SW 1271 (cell line): ENCODE measurements around the gene ARNT2.
A peak's percentile ranks its signal among the peaks of the same experiment; 100 is the strongest.

Experiments
- DNase-seq, 2 experiments: peaks; one replicate each; lab custom pipeline; 2025; lab: John Stamatoyannopoulos, UW

ARNT2 gene

DNA sequence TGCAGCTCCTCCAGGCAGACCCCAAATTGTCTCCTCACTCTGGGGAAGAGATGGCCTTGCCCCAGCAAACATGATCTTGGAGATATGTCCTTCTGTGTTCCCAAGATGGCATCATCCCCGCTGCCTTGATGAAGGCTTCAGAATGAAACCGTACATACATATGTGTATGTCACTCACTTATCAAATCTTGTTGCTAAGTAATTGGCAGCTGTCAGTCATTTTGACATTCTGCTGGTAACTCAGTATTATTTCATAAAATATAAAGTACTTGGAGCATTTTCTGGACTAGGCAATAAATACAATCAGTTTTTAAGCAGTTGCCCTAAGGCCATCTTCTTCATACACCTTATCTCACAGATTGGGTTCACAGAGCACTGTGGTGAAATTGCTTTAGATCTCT is 62.4 kb downstream of the ARNT2 start:
- DNase-seq = no peak

DNA sequence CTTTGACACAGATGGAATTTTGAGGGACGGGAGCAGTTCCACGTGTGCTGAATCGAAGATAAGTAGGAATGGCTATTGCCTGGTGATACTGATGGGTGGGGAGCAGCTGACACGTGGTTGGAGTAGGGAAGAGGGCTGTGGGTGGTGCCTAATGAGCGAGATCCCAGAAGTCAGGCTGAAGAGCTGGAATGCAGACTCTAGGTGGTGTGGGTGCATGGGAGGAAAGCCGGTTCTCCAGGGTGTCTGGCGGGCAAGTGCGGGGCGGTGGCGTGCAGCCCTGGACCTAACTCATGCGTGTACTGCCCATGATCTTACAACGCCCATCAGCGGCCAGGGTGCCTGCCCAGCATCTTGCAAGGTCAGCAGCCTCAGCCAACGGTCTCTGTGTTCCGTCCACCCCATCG is 63.1 kb downstream of the ARNT2 start:
- DNase-seq = no peak

DNA sequence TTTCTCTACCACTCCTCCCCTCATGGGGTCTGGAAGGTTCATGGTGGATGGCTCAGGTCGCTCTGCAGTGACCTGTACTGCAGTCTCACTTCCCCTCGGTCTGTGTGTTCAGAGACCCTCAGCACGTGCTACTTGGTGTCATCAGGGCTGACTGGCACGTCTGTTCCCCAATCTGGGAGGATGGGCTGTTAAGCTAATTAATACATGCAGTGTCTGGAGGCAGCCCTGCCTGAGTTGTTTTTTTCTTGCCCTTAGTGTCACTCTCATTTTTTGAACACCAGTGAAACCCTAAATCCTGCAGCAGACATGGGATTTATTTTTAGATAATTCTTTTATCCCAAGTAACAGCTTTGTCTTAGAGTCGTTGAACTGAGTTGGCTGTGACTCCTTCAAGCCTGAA is 64.6 kb downstream of the ARNT2 start:
- no peak for DNase-seq

DNA sequence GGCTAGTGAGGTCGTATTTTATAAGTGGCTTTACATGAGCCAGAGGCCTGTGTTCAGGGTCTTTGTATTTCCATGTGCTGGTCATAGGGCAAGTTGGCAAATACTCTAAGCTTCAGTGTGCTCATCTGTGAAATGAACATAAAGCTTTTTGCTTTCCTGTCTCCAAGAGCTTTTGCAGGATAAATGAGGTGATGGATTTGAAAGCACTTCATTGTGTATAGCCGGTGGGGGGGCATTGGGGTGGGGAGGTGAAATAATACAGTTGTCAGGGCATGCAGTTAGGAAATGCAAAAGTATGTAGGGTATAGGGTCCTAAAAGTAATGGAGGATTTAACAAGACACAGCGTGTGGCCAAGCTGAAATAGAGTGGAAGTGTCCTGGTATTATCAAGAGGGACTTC is 67.7 kb downstream of the ARNT2 start:
- DNase-seq = no peak

DNA sequence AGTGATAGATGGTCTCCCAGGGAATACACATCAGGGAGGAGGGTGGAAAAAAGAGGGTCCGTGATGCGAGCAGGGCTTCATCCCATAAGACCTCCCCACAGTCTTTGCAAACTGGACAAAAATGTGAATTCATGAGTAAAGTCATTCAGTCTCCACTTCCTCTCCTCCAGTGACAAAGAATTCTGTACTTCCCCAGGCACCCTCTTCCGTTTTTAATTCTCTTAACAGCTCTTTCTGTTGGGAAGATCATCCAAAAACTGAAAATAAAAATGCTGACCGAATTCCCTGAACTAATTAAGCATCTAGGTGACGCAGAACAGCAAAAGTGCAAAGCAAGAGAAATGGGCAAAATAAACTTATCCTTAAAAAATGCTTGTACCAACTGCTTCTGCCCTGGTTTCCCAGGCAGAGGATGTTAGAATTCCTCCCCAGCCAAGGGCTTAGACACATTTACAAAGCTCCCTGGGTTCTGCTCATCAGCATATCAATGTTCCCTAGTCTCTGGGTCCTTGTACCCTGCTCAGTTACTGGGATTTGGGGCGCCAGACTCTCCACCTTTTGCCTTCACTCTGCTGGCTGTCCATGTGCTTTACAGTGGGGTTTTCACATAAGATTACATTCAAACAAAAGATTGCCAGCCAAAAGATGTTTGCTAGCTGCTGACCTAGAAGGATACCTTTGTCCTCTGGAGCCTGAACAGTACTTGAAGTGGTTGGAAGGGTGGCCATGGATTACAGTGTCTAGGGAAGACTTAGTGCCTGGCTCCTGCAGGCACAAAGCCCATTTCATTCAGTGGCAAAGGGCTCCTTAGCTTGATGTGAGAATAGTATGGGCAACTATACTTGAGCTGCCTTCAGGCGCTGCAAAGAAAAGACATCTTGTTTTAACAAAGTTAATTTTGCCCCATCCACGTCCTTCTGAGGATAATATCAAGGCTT is 69.4 kb downstream of the ARNT2 start:
- no peak for DNase-seq

DNA sequence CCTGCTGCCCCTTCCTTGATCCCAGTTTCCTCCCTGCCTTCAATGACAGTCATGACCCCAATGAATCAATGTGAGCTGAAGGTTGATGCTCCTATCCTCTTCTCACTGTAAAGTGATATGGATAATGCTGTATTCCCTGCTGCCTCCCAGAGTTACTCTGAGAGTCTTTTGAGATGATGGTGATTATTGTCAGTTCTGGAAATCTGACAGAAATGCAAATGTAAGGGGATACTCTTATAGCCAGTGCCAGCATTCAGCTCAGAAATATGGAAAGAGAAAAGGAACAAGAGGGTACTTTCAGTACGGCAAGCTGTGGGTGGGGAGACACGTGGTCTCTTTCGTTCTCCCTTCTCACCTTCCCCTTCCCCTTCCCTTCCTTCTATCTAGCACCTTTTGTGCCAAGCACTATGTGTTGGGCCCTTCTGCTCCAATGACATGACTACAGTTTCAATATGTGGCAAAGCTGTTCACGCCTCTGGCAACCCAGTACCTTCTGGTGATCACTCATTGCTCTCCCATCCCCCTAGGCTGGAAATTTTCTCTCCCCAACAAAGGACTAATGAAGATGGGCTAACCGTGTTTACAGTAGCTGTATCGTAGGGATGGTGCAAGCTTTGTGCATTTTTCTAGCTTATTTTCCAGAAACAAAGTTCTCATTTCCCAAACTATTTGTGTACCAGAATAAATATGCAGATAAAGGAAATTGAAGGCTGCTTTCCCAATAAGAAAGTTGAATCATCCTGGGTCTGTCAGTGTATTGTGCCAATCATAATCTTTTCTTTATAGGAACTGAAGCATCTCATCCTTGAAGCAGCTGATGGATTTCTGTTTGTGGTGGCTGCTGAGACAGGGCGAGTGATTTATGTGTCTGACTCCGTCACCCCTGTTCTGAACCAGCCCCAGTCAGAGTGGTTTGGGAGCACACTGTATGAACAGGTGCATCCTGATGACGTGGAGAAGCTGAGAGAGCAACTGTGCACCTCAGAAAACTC is 70.3 kb downstream of the ARNT2 start:
- no peak for DNase-seq

DNA sequence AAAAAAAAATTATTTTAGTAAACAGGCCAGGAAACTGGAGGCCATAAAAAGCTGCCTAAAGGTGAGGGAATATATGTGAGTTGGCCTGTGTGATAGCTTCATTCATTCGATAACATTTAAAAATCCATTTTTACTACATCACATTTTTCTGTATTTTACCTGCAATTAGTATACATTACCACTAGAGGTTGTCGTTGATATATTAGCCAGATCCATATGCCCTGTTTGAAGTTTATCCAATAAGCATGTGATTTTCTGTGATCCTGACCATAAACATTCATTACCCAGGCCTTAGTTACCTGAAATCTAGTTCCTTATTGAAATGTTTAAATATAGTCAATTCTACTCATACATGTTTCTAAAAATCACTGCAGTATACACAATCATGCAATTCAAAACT is 71.4 kb downstream of the ARNT2 start:
- no peak for DNase-seq

DNA sequence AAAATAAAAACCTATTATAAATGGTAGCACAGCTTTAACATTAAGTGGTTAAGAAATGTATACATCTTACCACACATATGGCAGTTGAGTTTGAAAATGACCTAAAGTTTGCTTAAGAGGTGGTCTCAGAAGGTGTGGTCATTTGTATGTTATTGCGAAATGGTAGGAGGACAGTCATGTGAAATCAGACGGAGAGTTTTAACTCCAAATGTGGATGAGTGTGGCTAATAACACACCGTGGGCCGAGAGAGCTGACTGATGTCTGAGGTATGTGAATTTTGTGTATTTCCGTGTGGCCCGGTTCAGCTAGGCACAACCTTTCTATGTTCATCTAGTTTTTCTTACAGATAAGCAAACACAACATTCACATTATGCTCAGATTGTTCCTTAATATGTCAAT is 71.9 kb downstream of the ARNT2 start:
- DNase-seq = no peak

DNA sequence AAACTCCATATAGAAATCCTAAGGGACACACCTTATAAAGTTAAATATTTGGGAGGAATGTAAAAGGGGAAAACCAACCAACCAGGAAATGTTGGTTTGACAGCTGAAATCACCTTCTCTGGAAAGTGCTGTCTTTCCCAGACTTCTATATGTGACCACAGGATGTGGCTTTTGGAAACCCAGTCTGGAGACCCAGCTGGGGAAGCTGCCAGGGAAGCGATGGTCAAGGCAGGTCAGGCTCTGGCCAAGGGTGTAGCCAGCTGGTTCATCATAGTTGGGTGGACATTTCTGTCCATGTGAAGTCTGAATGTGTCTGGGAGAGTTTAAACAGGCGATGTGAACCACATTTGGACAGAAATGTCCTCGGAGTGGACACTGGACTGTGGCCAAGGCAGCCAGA is 73.9 kb downstream of the ARNT2 start:
- no peak for DNase-seq

DNA sequence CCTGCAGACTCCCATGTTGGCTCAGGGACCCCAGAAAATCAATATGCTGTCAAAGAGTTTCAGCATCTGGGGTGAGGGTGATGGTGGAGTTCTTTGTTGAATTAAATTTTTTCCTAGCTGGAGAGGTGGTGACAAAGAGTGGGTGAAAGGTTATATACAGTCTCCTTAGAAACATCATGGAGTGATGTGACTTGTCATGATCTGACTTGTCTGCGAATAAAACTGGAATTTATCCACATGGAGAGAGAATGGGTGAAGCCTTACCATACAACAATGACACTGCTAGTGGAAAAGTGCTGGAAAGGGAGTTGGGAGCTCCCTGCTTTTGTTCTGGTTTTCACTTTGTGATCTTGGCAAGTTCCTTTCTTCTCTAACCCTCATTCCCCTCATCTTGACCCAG is 75.0 kb downstream of the ARNT2 start:
- DNase-seq = no peak

DNA sequence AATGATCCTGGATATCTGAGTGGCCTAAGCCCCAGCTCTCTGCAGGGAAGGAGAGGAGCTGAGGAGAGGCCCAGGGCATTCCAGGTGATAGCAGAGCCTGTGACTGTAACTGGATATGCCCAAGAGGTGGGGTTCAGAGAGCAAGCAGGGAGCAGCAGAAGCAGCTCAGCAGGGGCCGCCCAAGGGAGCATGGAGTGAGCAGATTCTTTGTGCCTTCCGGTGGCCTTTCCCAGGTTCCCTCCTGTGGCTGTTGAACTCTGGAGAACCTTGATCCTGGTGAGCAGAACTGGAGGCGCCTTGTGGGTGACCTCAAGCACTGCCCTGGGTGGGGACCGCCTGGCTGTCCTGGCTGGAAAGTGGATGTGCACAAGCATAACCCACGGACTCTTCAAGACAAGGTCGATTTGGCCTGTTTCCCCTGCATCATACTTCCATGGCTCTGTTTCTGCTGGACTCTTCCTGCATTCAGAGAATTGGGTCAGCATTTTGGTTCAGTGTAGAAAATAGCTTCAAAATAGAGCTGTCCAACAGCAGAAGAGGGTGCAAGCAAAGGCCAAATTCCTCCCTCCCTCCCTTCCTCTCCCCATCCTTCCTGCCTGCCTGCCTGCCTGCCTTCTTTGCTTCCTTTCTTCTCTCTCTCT is 76.1 kb downstream of the ARNT2 start:
- DNase-seq = no peak

DNA sequence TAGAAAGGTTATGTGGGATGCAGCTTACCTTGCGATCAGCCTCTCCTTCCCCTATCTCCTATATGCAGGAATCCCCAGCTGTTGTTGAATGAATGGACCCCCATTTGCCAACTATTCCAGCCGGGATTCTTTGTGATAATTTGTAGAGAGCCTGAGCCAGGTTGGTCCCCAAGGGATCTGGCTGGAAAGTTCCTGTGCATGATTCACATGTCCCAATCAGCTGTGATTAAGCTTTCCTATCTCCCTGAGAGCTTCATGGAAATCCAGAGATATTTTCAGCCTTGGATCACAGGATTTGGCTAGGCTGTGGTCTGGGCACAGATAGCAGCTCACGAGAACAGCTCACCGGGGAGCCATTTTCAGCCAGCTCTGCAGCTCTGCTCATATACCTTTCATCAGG is 76.7 kb downstream of the ARNT2 start:
- peak; percentile 35 to 47 for DNase-seq

DNA sequence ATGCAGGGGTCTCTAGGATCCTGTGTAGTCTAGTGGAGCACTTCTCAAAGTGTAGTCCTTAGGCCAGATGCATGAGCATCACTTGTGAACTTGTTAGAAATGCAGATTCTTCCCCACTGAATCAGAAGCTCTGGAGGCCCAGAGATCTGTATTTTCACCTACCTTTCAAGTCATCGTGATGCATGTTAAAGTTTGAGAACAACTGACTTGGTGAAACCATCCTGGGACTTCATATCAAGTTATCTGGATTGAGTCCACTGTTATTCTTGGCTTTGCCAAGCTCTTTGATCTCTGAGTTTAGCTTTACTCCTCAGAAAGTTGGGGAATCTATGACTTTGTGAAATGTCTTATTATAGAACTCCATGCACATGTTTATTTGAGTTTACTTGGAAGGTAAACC is 78.5 kb downstream of the ARNT2 start:
- no peak for DNase-seq

DNA sequence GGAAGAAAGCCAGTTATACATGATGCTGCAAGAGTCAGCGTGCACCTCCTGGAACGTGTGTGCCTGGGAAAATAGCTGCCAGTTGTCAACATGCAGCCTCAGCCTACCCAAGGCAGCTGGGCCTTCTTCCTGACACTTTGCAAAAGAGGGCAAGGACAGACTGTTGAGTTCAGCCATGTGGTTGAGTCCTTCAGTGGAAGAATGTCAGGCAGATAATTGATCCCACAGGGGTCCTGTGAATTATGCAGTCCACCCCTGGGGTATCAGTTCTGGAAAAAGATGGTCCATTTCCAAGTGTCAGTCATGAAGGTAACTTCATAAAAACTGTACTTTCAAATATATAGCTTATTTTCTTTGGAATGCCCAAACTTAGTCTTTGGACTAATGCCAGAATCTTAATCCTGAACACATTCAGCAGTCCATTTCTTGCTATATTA is 79.6 kb downstream of the ARNT2 start:
- no peak for DNase-seq

DNA sequence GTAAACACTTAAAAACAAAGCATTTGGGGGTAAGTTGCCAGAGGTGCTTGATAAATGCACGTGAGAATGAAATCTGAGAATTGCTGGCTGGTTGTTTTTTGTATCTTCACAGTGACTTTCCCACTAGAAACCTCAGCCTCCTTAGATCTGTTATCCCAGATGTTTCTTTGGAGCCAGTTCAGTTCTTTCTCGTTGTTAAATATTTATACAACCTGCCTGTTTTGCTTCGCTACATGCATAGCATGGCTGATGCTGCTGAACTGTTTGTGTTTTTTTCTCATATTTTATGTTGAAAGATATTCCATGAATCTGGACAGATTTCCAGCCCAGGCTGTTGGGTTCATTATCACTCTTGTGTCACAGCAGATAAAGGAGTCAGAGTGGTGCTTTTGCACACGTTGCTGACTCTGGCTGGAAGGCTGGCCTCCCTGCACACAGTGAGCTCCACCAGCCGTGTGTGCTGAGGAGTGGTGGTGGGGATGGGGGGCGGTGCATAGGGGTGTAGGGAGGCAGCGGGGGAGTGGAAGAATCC is 80.2 kb downstream of the ARNT2 start:
- DNase-seq = no peak

DNA sequence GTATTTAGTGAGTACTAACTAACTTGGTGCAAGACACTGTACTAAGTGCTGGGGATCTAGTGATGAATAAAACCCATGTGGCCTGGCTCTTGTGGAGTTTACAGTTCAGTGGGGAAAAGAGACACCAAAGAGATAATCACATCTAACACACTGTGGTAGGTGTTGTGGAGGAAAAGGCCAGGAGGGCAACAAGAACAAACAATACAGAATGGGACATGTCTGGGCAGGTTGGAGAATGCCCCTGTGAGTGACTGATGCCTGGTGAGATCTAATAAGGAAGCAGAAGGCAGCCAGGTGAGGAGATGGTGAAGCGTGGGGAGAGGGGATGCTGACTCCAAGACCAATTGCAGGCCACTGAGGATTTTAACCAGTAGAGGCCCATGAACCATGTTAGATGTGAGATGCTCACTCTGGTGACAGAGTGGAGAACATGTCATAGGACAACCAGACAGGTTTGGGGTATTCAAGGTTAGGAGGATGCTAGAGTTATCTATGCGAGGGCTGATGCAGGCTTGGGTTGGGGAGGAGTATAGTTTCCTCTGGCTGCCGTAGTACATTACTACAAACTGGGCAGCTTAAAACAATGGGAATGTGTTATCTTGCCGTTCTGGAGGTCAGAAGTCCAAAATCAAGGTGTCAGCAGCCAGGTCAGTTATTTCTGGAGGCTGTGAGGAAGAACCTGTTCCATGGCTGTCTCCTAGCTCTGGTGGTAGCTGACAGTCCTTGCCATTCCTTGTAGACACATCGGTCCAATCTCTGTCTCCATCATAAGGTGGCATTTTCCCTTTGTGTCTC is 81.4 kb downstream of the ARNT2 start:
- DNase-seq = no peak

DNA sequence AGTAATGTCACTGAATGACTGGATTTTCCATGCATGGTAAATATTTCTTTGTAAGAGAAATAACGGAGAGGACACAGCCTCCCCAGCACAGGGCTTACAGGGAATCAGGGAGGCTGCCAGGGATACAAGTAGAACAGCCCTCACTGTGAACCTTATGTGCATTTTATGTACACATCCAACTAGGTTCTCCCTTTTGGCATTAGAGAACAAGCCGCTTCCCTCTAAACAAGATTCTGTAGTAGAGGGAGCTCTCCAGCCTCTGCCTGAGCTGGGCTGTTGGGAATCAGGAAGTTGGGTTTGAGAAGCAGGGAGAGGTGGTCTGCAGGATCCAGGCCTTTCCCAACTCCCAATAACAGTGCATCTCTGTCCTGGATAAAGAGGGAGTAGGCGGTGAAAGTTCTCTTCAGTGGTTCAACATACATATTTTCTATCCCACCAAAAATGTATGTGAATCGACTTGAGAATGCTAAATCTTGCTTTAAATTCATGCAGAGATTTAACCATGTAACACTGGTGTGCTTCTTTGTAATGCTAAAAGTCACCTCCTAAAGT is 83.7 kb downstream of the ARNT2 start:
- DNase-seq = no peak

DNA sequence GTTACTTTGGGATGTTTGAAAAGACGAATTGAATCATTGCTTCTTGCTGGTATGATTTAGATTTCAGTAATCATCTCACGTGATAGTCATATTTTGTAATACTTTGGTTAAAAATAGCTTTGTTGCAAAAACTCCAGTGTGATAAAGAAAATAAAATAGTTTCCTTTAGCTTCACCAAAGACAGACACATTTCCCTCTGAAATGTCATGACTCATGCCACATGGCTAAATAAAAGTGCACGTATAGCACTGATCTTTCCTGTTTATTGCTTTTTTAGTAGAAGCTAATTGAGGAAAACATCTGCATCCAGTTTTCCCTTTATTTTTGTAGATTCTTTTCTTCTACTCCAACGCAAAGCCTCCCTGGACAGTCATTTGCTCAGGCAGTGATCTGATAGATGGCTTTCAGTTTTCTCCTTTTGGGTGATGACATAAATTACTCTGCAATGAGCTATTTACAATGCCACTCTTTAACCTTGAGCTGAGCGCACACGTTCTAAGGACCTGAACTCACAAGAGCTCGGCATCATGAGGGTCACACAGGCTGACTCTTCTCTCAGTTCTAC is 84.9 kb downstream of the ARNT2 start:
- DNase-seq = no peak

DNA sequence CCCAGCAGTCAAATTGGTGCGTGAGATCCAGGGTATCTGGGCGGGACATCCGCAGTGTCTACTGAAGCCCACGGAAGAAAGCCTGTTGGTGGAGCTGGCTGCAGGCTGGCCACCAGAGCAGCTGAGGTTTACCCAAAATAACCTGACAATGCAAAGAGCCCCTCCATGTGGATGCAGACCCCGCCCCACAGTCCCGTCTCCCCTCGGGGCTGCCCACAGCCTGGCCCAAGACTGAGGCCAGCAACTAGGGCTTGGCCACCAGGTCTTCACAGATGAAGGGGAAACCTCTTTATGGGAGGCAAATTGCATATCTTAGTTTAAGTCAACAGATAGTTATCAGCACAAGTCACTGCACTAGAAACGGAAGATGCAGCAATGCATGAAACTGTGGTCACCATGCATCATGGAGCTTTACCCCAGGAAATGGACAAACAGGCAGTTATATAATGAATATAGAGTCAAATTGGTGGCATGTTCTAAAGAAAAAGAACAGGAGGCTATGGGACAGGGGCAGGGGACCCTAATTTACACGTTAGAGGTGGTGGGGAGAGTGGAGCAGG is 86.3 kb downstream of the ARNT2 start:
- DNase-seq = no peak

DNA sequence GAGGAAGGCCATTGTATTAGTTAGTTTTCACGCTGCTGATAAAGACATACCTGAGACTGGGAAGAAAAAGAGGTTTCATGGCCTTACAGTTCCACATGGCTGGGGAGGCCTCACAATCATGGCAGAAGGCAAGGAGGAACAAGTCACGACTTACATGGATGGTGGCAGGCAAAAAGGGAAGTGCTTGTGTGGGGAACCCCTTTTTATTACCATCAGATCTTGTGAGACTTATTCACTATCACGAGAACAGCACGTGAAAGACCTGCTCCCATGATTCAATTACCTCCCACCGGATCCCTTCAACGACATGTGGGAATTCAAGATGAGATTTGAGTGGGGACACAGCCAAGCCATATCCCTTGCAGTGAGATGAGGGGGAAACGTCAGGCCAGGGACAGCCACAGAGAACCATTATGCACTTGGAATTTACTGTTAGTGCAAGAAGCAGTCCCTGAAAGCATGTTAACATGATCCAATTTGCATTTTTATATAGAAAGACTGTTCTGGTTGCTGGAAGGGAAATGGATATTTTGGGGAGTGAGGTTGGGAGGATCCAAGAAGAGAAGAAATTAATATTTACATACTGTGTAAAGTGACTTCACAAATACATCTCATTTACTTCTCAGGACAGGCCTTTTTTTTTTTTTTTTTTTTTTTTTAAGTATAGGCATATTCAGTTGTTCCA is 87.1 kb downstream of the ARNT2 start:
- no peak for DNase-seq
